GM18502 (cell line): ENCODE results near the gene AGFG2.

Source experiments
- ATAC-seq: cut with Tn5 transposase; IDR thresholded peaks from one replicate; pipeline ENCODE4 v1.9.1; 2021; ENCODE audit warnings: mild to moderate bottlenecking; ENCODE audit not compliant: unreplicated experiment, poor library complexity

The AGFG2 gene

GRCh38 chr7:100568896-100569844, 30.2 kb downstream of the AGFG2 start:
- no peak for ATAC-seq

GRCh38 chr7:100570954-100571828, 32.2 kb downstream of the AGFG2 start:
- ATAC-seq, result no peak

- ATAC-seq, result no peak
Observed at GRCh38 chr7:100571829-100572116, 32.8 kb downstream of the AGFG2 start.

GRCh38 chr7:100572281-100572948, 33.4 kb downstream of the AGFG2 start:
- no peak for ATAC-seq

- no peak for ATAC-seq
Observed at GRCh38 chr7:100572949-100573675, 34.1 kb downstream of the AGFG2 start.

GRCh38 chr7:100573691-100574361, 34.8 kb downstream of the AGFG2 start, which contains the start of gene SAP25:
Gene SAP25, minus strand, starts transcription at chr7:100573900. Its CDS starts 158 bp downstream, at chr7:100573742.
- ATAC-seq, result no peak

DNA sequence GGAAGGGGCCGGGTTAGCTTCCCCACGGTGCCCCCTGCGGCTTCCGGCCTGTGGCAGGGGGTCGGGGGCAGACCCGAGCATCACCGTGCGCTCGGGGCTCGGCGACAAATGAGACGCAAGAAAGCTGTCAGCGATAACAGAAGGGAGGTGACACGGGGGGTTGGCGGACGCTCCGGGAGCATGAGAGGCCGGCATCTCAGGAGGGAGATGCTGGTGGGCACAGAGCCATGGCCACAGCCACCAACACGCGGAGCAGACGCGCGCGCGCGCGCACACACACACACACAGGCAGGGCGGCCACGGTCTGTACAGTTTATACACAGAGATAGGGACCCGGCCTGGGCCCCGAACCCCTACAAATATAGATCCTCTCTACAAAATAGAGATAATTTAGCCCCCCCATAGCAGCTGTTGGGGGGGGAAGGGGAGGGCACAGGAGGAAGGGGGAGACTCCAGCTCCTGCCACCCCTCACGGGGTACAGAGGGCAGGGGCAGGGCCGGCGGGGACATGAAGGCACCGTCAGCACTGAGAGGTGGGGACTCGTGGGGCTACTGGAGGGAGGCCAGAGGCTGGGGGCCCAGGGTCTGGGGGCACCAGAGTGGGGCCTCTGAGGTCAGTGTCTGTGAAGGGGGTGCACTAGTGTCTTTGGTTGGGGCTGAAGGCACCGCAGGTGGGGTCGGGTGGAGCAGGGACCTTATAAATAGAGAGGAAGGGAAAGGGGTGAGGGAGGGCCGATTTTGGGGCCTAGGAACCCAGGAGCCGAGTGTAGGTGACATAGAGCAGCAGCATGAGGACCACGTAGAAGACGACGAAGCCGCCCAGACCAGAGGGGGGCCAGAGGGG, 35.6 kb downstream of the AGFG2 start:
- ATAC-seq, result no peak

- no peak for ATAC-seq
Observed at GRCh38 chr7:100575206-100575631, 36.2 kb downstream of the AGFG2 start.

DNA sequence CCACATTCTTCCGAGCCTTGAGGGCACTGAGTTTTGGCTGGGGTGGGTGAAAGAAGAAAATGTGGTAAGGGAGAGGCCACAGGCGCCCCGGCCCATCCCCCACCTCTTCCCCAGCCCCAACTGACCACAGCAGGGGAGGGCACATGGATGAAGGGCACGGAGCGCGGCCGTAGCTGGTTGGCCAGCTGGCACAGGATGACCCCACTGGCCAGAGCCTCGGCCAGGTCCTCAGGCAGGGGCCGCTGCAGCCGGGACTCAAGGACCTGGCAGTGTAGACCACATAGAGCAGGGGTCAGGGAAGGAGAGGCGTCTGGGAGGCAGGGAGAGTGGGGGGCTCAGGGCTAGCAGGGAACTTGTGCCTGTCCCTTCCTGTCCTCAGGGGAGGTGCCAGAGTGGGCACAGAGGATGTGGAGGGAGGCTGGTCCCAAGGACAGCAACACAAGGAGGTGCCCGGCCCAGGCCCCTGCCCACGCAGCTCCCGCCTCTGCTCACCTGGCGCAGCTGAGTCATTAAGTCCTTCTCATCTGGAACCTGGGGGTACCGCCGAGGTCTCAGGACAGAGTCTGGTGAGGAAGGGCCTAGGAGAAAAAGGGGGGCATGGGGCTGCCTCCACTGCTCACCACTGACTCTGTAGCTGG, 36.9 kb downstream of the AGFG2 start:
- ATAC-seq, result no peak

GRCh38 chr7:100576384-100576993, 37.5 kb downstream of the AGFG2 start:
- ATAC-seq, result no peak

DNA sequence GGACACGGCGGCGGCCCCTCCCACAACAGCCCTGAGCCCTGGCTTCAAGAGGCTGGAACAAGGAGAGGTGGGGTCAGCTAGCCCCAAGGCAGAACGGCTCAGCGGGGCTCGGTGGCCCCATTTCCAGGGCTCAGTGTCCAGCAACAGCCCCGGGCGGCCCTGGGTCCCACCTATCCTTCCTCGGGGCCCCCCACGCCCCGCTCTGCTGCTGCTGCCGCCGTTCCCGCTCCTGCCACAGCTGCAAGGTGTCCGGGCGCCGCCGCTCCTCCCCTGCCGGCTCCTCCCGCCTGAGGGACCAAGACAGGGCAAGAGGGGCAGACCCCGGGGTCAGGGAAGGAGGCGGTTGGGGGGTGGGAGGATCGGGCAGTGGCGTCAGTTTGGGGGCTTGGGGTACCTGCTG, 38.1 kb downstream of the AGFG2 start:
- ATAC-seq, result no peak

DNA sequence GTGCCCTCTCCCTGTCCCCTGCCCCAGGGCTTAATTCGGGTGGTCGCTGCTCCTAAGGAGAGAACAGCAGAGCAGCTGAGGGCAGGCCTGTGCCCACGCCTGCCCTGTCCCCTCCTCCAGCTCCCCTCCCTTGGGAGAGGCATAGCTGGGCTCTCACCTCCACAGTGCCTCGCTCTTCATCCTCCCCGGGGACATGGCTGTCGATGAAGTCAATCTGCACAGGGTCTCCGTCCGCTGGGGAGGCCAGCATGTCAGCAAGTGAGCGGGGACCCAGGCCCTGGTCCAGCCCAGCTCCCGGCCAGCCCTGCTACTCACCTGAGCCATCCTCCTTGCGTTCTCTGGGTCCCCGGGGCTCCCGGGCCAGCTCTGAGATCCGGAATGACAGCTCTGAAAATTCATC, 38.5 kb downstream of the AGFG2 start:
- no peak for ATAC-seq

- ATAC-seq, result no peak
Observed at GRCh38 chr7:100578246-100579183, 39.5 kb downstream of the AGFG2 start.

GRCh38 chr7:100580466-100581283, 41.7 kb downstream of the AGFG2 start:
- no peak for ATAC-seq

DNA sequence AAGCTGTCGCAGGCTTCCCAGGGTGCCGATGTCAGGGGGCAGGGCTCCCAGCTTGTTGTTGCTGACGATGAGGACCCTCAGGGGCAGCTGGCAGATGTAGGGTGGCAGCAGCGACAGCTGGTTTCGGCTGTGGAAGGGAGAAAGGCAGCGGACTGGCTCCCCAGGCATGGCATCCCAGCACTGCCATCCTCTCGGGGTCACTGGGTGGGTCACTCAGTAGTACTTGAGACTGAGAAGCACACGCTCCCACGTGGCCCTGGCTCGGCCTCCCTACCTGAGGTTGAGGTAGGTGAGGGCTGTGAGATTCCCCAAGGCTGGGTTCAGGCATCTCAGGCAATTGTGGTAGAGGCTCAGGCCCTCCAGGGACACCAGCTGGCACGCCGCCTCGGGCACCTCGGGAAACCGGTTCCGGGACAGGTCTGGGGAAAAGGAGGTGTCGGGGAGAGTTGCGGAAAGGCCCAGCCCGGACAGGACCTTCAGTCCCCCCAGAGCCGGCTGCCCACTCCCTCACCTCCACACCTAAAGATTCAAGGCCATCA, 43.1 kb downstream of the AGFG2 start:
- no peak for ATAC-seq

- ATAC-seq, result no peak
Observed at GRCh38 chr7:100582650-100583049, 43.6 kb downstream of the AGFG2 start.
